HCEC 1CT (cell line): ENCODE measurements around the gene EPN2.
A peak's percentile ranks its signal among the peaks of the same experiment; 100 is the strongest.

Experiments
- DNase-seq: peaks from one replicate; pipeline ENCODE4 v3.0.0-alpha.2; 2017

Gene EPN2

DNA sequence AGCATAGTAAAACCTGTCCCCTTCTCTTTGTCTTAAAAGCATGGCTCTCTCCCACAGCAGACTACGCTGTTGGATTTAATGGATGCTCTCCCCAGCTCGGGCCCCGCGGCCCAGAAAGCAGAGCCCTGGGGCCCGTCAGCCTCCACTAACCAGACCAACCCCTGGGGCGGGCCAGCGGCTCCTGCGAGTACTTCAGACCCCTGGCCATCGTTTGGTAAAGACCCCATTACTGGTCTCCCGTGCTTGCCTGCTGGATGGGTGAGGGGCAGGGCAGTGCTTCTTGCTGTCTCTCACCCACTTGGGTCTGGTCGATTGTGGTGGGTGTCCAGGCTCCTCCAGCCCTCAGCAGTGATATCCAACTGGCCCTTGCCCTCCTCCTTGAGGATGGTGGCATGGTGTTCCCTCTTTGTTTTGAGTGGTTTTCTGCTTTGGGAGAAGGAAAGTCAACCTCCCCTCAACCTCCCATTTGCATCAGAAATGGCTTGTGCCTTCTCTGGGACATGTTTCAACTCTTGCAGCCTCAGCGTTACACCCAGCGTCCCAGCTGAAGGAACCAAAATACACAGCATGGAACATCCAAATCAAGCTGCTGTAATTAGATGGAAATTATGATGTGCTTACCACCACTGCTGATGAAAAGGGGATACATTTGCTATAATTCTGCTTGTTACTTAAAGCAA is 76.0 kb downstream of the EPN2 start:
- DNase-seq: no peak

DNA sequence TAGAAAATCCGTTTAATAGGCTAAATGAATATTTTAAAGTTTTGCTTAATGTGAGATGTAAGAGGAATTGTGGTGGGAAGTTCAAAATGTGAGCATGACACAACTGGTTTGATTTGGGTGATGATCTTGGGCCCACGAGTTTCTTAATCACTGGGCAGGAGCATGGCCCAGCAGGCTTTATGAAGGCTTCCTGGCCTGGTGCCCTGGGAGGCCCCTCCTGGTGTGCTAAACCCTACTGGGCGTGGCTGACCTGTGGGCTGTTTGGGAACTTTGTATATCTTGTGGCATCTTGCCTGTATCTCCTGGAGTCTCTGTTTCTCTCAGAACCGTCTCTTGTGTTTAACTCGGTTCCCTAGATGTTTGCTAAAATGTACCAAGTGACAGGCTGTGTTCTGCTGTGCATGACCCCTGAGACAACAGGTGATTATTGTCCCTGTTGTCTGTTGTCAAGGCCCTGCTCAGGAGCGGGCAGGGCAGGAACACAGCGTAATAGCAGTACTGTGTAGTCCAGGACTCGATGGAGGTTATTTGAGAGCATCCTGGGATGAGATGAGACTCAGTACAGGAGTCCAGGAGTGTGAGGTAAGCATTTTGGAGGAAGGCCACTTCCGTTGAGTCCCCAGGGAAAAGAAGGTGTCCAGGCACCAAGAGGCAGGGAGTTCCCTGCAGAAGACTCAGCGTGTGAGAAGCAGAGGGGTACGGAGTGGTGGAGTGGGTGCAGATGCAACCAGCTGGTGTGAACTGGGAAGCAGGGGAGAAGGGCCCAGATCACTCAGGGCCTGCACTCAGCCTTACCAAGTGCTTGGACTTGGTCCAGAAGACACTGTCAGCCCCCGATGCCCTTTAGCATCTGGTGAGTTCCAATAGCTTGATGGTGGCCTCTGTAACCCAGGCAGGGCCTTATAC is 76.8 kb downstream of the EPN2 start:
- DNase-seq: peak; percentile 18

DNA sequence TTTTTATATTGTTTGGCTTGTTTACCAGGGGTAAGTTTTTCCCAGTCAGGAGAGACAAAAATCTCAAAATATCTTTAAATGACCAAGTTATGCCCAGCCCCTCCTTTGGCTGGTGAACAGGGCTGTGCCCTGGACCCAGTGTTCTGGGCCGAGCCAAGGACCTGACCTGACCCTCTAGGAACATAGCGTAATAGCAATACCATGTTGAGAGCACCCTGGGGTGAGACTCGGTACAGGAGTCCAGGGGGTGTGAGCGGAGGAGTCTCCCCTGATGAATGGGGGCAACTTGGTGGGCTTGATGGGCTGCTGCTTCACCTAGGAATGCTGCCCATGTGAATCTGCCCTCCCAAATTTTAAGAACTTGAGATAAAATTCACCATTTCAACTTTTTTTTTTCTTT is 77.9 kb downstream of the EPN2 start:
- DNase-seq: no peak

DNA sequence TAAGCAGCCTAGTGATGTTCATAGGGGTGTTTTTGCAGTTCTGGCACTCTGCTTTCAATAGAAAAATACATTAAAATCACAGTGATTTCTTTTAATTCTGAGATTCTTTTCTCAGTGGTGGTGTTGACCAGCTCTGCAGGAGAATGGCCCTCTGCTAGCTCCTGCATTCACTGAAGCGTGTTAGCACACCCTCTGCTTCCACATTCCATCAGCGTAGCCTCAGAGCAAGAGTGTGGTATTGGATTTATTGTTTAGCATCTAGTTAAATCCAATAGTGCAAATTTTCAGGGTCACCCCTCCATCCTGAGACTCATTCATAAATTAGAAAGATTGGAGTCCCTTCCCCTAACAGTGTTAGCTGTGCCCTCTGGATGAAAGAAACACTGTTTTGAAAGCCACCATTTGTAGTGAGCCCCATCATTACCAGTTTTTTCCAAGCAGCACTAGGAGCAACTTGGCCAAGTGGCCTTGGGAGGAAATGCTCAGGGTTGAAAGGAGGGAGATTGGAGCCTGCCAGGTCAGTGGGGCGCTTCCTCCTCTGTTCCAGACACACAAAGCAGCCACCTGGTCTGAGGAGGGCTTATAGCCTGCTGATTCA is 79.7 kb downstream of the EPN2 start:
- DNase-seq: no peak

DNA sequence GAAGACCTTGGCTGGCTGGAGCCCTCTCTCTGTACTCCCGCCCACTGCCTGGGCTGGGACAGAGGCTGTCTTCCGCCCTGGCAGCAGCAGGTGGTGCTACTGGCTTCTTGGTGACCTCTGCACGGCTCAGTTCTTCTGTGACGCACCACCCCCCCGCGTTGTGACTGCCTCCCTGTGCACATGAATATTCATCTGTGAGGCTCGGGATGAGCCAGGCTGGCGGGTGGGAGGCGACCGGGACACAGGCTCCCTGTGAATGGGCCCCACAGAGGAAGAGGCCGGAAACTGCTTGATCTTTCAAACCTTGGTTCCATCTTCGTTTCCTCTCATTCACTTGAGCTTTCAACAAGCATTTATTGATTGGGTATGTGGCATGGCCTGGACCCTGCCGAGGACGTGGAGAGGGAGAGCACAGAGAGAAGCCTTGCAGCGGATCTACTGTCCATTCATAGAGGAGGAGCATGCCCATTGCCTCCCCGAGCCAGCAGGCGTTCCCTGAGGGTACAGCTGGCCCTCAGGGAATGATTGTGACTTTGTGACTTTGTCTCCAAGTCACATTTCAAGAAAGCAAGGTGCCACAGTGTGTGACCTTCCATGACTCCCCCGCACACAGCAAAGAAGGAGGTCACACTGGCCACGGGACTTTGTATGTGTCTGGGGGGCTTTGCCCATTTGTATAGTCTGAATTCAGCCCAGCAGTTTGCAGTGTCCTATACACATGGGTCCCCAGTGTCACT is 80.4 kb downstream of the EPN2 start:
- peak; percentile 29 for DNase-seq

DNA sequence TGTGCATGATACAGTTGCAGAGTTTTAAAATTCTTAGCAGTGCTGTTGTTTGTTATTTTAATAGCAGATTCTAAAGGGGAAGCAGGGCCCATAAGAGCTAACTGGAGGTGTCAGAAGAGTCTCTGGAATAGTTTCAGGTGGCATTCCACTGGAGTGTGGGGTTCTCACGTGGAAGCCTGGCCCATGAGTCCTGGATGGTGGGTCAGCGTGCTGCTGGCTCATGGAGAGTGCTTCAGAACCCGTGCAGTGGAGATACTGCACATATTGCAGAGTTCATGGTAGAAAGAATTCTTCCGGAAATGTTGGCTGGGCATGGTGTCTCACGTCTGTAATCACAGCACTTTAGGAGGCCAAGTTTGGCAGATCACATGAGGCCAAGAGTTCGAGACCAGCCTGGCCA is 81.4 kb downstream of the EPN2 start:
- DNase-seq: no peak

DNA sequence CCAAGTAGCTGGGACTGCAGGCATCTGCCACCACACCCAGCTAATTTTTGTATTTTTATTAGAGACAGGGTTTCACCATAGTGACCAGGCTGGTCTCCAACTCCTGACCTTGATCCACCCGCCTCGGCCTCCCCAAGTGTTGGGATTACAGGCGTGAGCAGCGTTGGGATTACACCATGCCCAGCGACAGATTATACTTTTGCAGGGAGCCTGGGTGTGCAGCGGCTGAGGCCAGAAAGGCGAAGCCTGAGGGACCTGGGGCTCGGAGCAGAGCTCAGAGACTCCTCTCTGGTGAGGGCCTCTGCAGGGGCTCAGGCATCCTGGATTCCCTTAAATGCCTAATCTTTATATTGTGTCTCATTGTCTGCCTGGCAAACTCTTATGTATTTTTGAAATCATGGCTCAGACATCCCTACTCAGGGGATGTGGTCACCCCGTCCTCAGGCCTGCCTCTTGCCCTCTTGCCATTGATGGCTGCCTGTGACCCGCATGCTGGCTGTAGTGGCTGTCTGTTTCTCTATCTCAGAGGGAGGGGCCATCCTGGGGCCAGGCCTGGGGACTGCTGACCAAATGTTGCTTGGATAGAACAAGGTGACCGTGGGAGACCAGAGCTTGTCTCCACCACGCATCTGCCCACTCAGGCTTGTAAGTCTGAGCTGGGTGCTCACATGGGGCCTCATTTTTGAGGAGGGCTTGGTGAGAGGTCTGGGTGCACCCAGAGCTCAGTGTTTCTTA is 82.8 kb downstream of the EPN2 start:
- no peak for DNase-seq

DNA sequence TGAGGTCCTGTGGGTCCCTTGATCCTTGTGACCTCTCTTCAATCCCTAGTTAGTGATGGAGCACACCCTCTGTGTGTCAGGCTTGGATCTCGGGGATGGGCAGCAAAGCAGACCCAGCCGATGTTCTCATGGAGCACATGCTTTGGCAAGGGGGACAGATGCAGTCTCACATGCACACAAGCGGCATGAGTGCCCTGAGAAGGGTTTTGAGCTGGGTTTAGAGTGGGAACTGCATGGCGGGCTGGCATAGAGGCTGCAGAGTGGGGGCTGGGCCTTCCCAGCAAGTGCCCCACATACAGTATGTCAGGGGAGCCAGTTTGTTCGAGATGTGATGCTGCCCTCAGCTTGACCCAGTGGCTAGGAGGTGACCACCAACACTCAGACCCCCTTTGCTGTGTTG is 83.7 kb downstream of the EPN2 start:
- DNase-seq: no peak

DNA sequence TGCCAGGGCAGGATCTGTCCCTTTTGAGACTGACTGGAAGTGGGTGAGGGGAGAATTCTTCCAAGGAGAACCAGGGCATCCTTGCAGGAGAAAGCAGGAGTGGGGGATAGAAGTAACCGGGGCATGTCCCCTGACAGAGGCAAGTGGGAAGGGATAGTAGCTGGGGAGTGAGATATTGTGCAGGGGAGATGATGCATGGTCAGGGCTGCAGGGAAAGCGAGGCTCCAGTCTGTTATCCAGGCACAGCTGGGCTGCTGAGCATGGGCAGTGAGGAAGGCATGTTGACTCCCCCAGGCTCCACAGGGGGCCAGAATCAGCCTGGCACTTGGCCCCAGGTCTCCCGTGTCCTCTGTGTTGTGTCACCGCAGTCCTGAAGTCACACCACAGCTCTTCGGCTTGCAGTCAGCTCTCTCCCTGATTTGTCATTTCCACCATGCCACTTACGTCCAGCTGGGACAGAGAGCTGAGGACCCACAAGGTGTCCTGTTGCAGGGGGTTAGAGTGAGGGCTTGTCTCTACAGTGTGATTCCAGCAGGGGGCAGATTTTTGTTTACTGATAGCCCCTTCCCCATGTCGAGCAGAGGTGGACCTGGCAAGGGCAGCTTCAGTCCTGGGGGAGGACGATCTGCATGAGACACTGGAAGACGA is 84.4 kb downstream of the EPN2 start:
- no peak for DNase-seq

DNA sequence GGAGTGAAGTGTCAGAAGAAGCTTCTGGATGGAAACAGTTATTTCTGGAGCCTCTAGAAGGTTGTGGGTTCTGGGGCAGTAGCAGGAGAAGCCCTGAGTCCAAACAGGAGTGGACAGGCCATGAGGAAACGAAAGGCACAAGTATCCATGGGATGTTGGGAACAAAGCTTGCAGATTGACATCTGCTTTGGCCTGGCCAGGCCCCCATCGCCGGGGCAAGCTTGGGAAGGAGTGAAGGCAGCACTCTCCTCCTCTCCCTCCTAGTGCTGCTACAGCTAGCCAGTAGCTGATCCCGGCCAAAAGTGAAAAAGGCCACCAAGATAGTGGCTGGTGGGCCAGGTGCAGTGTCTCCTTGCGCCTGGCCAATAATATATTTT is 85.0 kb downstream of the EPN2 start:
- no peak for DNase-seq

DNA sequence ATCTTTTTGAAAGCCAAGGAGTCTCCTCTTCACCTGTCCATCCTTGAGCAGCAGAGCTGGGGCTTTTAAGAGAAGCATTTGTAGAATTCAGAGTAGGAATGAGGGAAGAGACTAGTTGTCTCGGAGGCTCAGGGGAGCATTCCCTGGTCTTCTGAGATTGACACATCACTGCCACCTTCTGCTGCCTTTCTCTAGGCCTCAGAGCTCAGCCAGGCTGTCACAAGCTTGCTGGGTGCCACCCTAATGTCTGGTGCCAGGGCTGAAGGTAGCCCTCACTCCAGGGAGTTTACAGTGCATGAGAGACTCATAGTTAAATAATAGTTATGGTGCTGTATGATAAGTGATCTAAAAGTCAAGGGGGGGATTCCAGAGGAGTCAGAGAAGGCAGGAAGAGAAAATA is 85.7 kb downstream of the EPN2 start:
- no peak for DNase-seq

DNA sequence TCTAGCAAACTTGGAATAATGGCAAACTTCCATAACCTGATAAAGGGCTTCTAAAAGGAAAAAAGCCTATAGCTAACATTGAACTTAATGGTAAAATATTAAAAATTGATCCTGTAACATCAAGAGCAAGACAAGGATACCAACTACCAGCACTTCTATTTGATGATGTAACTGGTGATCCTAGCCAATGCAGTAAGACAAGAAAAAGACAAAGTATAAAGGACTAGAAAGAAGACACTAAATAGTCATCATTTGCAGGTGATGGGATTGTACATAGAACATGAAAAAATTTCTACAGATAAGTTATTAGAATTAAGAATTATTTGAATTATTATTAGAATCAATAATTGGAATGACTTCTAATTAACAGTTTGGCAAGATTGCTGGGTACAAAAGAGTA is 88.4 kb downstream of the EPN2 start:
- no peak for DNase-seq

DNA sequence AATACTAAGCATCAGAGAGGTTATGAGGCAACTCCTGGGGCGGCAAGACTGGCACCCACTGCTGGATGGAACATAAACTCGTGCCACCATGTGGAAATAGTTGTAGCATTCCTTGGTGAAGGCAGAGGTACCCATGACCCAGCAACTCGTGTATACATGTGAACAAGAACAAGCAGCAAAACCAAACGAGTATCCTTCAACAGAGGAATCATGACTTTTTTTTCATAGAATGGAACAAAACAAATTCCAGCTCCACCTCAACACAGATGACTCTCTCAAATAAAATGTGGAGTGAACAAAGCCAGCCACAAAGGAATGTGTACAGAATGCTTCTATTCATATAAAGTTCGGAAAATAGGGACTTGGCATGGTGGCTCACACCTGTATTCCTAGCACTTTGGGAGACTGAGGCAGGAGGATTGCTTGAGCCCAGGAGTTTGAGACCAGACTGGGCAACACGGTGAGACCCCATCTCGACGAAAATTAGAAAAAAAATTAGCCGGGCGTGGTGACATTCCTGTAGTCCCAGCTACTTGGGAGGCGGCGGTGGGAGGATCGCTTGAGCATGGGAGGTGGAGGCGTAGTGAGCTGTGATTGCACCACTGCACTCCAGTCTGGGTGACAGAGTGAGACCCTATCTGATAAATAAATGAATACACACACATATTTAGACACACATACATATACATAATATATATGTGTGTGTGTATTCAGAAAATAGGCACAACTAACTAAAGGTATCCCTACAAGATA is 90.0 kb downstream of the EPN2 start:
- peak; percentile 79 for DNase-seq

DNA sequence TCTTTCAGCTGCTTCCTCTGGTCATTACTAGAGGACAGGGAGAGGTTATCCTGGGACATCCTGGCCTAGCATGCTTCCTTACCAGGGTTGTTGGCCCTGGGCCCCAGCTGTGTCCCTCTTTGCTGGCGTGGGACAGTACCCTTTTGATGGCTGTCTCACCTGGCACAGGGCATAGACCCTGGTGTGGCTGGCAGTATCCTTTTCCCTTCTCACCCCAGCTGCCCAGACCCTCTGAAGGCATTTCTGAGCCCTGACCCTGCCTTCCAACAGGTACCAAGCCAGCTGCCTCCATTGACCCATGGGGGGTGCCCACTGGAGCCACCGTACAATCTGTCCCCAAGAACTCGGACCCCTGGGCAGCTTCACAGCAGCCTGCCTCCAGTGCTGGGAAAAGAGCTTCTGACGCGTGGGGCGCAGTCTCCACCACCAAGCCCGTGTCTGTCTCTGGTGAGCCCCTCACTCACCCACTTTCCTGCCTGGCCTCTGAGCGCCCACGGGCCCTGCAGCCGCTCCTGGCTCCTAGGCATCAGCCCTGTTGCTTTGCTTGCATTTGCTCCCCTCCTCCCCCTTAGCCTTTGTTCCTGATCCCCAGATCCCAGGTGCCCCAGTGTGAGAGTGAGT is 91.4 kb downstream of the EPN2 start:
- no peak for DNase-seq

DNA sequence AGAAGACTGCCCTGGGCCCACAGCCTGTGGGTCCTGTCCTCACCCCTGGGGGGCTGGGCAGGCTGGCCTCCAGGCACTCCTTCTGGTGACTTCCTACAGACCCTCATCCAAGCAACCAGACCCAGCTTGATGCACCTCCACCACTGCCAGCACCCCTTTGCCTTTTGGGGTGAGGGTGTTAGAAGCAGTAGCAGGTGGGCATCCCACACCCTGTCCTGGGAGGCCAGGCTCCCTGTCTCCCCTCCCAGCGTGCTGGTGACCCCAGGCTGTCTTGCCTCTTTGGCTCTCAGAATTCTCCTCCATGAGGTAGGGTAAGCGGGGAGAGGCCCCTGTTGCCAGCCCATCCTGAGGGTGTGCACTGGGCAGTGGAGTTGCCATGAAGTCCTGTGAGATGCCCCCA is 92.0 kb downstream of the EPN2 start:
- no peak for DNase-seq

DNA sequence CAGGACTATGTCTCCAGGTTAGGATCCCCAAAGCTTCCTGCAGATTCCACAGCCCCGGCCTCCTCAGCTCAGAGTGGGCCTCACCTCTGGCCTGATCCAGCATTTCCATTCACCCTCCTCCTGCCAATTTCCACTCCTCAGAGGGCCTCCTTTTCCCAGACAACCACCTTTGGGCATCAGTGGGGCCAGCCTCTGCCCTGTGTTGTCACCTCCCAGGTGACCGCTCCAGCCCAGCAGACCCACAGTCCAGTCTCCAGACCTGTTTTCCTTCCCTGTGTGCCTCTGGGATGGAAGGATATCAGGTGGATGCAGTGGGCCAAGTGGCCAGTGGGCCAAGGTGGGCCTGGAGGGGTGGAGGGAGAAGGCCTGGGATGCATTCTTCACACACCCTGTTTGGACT is 92.7 kb downstream of the EPN2 start:
- no peak for DNase-seq

DNA sequence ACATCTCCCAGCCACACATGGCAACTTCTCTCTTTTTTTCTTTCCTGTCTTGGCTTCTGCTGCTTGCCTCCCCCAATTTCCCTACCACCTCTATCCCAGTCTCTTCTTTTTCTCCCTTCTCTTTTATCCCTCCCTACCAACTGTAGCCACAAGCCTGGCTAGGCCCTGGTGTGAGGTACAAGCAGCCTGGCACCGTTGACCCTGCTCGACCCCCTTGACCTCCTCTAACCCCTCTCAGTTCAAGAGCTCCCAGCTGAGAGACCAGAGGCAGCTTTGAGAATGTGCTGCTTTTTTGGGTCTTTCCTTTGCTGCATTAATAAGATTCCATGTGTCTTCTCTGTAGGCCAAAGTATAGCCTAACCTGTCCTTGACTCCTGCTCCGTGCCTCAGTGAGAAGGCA is 93.1 kb downstream of the EPN2 start:
- no peak for DNase-seq

DNA sequence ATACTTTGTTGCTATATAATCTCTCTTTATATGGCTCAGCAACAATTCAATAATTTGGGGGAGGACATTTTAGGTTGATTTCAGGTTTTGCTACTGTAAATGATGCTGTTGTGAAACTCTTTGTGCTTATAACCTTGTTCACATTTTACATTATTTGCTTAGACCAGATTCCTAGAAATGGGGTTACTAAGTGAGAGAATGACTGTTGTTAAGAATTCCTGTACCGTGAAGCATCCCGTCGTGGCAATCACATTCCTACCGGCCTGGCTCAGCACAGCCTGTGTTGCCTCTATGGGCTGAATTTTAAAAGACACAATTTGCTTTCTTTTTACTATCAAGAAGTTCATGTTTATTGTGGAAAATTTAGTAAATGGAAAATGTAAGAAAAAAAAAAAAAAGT is 94.0 kb downstream of the EPN2 start:
- DNase-seq: peak; percentile 88

DNA sequence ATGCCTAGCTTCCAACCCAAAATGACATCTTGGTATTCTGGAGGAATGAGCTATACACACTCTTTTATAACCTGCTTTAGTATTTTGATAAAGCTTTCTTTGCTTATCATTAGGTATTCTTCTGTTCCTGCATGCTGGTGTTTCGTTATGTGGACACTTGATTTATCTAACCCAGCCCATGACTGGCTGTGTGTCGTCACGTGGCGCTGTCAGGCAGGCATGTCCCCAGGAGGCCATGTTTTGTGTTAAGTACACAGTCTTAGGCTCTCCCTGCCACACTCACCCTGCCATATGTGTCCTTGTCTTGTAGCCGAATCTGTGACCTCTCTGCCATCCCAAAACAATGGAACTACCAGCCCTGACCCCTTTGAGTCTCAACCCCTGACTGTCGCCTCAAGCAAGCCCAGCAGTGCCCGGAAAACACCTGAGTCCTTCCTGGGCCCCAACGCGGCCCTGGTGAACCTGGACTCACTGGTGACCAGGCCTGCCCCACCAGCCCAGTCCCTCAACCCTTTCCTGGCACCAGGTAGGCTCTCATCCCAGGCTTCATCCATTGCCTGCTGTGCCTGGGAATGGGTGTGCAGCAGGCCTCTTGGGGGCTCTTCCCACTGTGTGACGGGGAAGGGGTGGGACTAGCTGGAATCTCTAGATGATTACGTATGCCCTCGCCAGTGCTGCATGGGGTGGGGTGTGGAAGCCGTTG is 94.5 kb downstream of the EPN2 start:
- no peak for DNase-seq
